GM12873 (cell line): Measurements from ENCODE around the gene RPL31.

Experiments used
- CTCF ChIP-seq: IDR thresholded peaks from 2 replicates; pipeline ENCODE4 v1.5.1; 2012; ENCODE audit warnings: low read depth, mild to moderate bottlenecking, moderate library complexity, low read length, control low read depth; ENCODE audit not compliant: insufficient read depth; ENCODE audit errors: missing control alignments

Gene RPL31

GRCh38 chr2:101032084-101032776, 30.1 kb downstream of the RPL31 start:
- TF ChIP-seq CTCF, result no peak

DNA sequence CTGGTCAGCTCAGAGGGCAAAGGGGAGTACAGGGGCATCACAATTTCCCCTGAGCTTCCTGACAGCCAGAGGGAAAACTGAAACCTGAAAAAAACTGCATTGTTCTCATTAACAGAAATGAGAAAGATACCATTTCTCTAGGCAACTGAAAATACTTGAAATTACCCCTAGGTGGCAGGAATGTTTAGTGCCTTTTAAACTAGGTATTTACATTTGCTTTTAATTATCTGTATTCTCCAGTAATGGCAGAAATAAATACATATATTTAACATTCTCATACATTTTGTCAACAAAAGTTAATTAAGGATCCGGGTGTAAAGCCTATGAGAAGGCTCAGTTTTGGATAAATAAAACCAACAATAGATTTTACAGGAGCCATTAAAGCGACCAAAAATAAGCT, 34.5 kb downstream of the RPL31 start:
- TF ChIP-seq CTCF, result peak; percentile 47

DNA sequence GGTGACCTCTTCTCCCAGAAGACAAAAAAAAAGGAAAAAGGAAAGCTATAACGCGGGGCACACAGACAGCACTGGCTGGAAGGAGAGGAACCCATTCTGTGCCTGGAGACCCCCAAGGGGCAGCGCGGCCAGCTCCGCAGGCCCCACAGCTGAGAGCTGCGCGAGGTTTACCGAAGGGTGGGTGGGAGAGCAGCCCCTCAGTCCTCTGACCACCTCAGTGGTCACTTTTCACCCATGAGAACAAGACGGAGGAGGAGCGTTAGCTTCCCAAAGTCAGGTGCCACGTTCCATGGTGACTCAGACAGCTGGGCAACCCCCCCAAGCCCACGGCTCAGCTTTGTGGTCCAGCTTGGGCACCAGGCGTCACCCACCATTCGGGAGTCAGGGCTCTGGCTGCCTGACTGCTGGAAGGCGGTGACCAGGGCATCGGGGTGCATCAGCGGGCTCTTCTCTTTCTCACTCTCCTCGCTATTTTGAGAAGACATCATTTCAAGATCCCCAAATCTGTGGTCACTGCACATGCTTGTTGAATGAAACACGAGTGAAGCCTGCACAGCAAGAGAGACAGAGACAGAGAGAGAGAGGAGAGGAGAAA, 35.2 kb downstream of the RPL31 start:
- no peak for TF ChIP-seq CTCF

DNA sequence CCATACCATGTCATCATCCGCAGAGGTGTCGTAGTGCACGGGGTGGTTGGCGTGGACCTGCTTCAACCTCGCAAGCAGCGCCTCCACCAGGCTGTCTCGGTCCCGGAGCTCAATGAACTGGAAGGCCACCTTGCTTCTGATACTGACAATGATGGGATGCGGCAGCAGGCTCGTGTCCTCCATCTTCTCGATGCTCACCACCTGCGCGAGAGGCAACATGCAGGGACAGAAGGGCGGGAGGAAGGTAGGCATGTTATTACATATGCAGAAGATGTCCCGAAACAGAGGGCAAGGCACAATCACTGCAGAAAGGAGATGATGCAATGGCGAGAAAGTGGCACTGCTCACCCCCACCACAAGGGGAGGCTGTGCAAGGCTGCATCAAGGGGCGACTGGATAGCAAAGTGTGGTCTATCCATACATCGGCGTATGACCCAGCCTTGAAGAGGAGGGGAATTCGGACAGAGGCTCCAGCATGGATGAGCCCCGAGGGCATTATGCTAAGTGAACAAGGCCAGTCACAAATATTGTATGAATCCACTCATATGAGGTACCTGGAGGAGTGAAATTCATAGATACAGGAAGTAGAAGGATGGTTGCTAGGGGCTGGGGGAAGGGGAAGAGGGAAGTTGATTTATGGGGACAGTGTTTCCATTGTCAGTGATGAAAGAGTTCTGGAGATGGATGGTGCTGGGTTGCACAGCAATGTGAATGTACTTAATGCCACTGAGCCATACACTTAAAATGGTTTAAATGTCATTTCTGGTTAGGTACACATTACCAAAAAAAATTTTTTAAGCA, 36.6 kb downstream of the RPL31 start:
- TF ChIP-seq CTCF, result peak; percentile 77

- TF ChIP-seq CTCF, result no peak
Observed at GRCh38 chr2:101040072-101040471, 38.0 kb downstream of the RPL31 start.

DNA sequence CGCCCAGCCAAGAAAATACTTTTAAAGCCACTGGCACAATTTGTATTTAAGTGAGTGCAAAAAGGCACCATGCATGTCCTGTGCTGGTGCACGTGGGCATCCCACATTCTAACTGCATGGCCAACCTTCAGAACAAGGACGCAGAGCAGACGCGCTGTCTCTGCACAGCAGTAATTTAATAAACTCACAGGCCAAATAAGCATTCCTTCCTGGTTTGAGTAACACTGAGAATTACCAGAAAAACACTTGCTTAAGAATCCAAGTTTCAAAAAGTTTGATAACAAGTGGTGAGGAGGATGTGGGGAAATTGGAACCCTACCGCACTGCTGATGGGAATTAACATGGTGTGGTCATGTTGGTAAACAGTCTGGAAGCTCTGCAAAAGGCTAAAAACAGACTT, 38.7 kb downstream of the RPL31 start:
- no peak for TF ChIP-seq CTCF

- TF ChIP-seq CTCF, result no peak
Observed at GRCh38 chr2:101041413-101041812, 39.3 kb downstream of the RPL31 start.
